ENCODE results near the gene CCL22. TPM values are rescaled to one million over a fixed set of nuclear protein-coding genes. Genes with fewer than 3 reads are reported as not detected.

Gene CCL22
- total RNA-seq, 1 experiment from 2014 or later, result 0.66 TPM

GRCh38 chr16:57341062-57341440 lies 17.5 kb upstream of the CCL22 start:
- Histone ChIP-seq H3K9me3 (ENCODE audit: control insufficient read depth in 1 of 2, insufficient read depth in 1 of 2, low read depth in 1 of 2, low read length in 2 of 2) (no peaks in the 10 kb centered on the region), H3K4me1 (ENCODE audit: control insufficient read depth in 1 of 2, insufficient read depth in 2 of 2, low read length in 2 of 2) (peaks cover 0 to 3% of the 10 kb centered on the region in 2 experiments; a peak in 1 of 4 replicates), H3K79me2 (ENCODE audit: insufficient read depth, low read length) (no peaks in the 10 kb centered on the region), H3K36me3 (ENCODE audit: control insufficient read depth in 1 of 2, insufficient read depth in 2 of 2, low read length in 2 of 2) (no peaks in the 10 kb centered on the region), H3K4me3 (replicated peaks in 1 of 2; ENCODE audit: low read depth in 1 of 2, low read length in 2 of 2) (no peak overlapping the region), H3K27ac (ENCODE audit: low read depth, low read length) (no peak overlapping the region), H3K9me2 (ENCODE audit: insufficient read depth) (no peaks in the 10 kb centered on the region), H3K4me2 (ENCODE audit: low read length) (no peak overlapping the region), H2AFZ (ENCODE audit: low read depth, low read length, poor library complexity, severe bottlenecking) (no peak overlapping the region), H3K9ac (ENCODE audit: low read length) (no peak overlapping the region), H3K27me3 (ENCODE audit: insufficient read depth, low read length) (no peaks in the 10 kb centered on the region), H4K20me1 (ENCODE audit: insufficient read depth) (no peaks in the 10 kb centered on the region)
- DNase-seq (ENCODE audit: low read depth, low spot score), result no peak
- RAD21 ChIA-PET (ENCODE audit: low non-redundant PET in 1 of 2, low total read pairs in 2 of 2, uncharacterized antibody in 2 of 2, unreplicated experiment in 2 of 2), result no interaction called here
- CTCF ChIA-PET, result no interaction called here
- no TSS peak for BruUV-seq (replicated peaks)
- intact Hi-C loops (cut with micrococcal nuclease), result no loop called here
- no peak for ATAC-seq
- no peak for TF ChIP-seq ZNF274 (IDR thresholded peaks at IDR 0.05; ENCODE audit: low read depth, low read length)
- TF ChIP-seq ZFX (IDR thresholded peaks at IDR 0.05), result no peak
- TF ChIP-seq JUND (IDR thresholded peaks at IDR 0.05), result no peak
- TF ChIP-seq TCF7L2 (IDR thresholded peaks at IDR 0.05; ENCODE audit: borderline replicate concordance, extremely low read depth, insufficient read depth, insufficient read length), result no peak
- TF ChIP-seq MAX (IDR thresholded peaks at IDR 0.05), result no peak
- no peak for TF ChIP-seq EGR1 (IDR thresholded peaks at IDR 0.05; ENCODE audit: low read depth)
- TF ChIP-seq CBX3 (IDR thresholded peaks at IDR 0.05; ENCODE audit: low read depth), result no peak
- TF ChIP-seq EZH2phosphoT487 (IDR thresholded peaks at IDR 0.05; ENCODE audit: borderline replicate concordance), result no peak
- TF ChIP-seq, protein P1, sequence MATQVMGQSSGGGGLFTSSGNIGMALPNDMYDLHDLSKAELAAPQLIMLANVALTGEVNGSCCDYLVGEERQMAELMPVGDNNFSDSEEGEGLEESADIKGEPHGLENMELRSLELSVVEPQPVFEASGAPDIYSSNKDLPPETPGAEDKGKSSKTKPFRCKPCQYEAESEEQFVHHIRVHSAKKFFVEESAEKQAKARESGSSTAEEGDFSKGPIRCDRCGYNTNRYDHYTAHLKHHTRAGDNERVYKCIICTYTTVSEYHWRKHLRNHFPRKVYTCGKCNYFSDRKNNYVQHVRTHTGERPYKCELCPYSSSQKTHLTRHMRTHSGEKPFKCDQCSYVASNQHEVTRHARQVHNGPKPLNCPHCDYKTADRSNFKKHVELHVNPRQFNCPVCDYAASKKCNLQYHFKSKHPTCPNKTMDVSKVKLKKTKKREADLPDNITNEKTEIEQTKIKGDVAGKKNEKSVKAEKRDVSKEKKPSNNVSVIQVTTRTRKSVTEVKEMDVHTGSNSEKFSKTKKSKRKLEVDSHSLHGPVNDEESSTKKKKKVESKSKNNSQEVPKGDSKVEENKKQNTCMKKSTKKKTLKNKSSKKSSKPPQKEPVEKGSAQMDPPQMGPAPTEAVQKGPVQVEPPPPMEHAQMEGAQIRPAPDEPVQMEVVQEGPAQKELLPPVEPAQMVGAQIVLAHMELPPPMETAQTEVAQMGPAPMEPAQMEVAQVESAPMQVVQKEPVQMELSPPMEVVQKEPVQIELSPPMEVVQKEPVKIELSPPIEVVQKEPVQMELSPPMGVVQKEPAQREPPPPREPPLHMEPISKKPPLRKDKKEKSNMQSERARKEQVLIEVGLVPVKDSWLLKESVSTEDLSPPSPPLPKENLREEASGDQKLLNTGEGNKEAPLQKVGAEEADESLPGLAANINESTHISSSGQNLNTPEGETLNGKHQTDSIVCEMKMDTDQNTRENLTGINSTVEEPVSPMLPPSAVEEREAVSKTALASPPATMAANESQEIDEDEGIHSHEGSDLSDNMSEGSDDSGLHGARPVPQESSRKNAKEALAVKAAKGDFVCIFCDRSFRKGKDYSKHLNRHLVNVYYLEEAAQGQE (IDR thresholded peaks at IDR 0.05; ENCODE audit: low read depth), result no peak
- POLR2A ChIA-PET, result no interaction called here
